Lower leg skin (tissue), 4 donors: ENCODE measurements around the gene SLC41A3. TPM values are rescaled to one million over a fixed set of nuclear protein-coding genes. Genes with fewer than 3 reads are reported as not detected.

ENCODE experiments used
- DNase-seq, 2 donors: peaks; one replicate each; pipeline ENCODE4 v3.0.0-alpha.2; 2019; ENCODE audit warnings: low spot score in 2 of 2
- H3K4me3 ChIP-seq: fragments of 200-600 bp; sonication (generic); 2 replicates; pipeline ENCODE4 v1.5.1; 2017; ENCODE audit warnings: mild to moderate bottlenecking, low read depth; ENCODE audit not compliant: poor library complexity, severe bottlenecking
- CTCF ChIP-seq, 3 donors: fragments of 450-650 bp; IDR thresholded peaks; one replicate each; pipeline ENCODE4 v1.5.1; 2016; ENCODE audit warnings: antibody characterized with exemption in 3 of 3, mild to moderate bottlenecking in 3 of 3, moderate library complexity in 2 of 3
- POLR2A ChIP-seq, 2 donors: fragments of 450-650 bp; IDR thresholded peaks; one replicate each; pipeline ENCODE4 v1.6.1; 2016 to 2017; ENCODE audit warnings: antibody characterized with exemption in 2 of 2, mild to moderate bottlenecking in 1 of 2, moderate library complexity in 1 of 2
- WGBS, 2 donors: methylation state at CpG; one replicate each; pipeline ENCODE4 v1.1.5; 2018; 5-methylcytosine and 5-hydroxymethylcytosine counted together
- intact Hi-C: fragments of 100-400 bp; cut with DNase I; formaldehyde crosslinking; loops from one replicate; pipeline ENCODE4 v1.15.0; 2023; ENCODE audit warnings: low total_unique reads
- total RNA-seq, 4 donors: library from RNA; depleted of rRNA; stranded (reverse); fragments of >200 nt; gene quantifications; one replicate each; pipeline ENCODE4 v1.1.0, GENCODE V29; 2016

Gene SLC41A3
- total RNA-seq, 4 donors from 2014 or later: 31.6 to 41.1 (median 37.3) TPM

GRCh38 chr3:126018545-126018944, 65.4 kb downstream of the SLC41A3 start:
- intact Hi-C loops: no loop called here
- DNase-seq: no peak
- no peak overlapping the region for H3K4me3 ChIP-seq
- WGBS, 2 donors: 56 to 77% methylated on average over 1 of the region's 1 CpG
- TF ChIP-seq POLR2A (IDR thresholded peaks at IDR 0.05) (no peak), CTCF (IDR thresholded peaks at IDR 0.05) (no peak)

- 95 to 97% methylated on average over 6 to 9 of the region's 9 CpGs for WGBS, 2 donors
- TF ChIP-seq POLR2A (IDR thresholded peaks at IDR 0.05) (no peak), CTCF (IDR thresholded peaks at IDR 0.05) (no peak)
- H3K4me3 ChIP-seq: no peak overlapping the region
- DNase-seq: no peak
- intact Hi-C loops: no loop called here
Observed at GRCh38 chr3:126017362-126017761, 66.6 kb downstream of the SLC41A3 start.

GRCh38 chr3:126016616-126017015, 67.3 kb downstream of the SLC41A3 start:
- intact Hi-C loops: no loop called here
- TF ChIP-seq CTCF (IDR thresholded peaks at IDR 0.05) (no peak), POLR2A (IDR thresholded peaks at IDR 0.05) (no peak)

DNA sequence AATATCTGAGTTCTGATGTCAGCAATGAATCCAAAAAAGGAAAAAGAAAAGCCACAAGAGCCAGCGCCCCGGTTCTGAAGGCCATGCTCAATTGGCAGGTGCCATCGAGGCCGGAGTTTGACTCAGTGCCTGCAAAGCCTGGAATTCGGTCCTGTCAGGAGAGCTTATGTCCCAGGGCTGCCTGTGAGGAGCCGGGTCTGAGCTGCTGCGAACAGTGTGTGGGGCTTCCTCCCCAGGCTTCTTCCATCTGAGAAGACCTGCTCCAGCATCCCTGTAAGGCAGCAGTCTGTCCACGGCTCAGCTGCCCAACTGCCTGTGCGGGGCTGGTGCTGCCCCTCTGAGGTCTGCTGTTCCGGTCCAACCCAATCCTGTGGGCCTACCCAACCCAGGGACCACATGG, 68.8 kb downstream of the SLC41A3 start:
- no peak overlapping the region for H3K4me3 ChIP-seq
- DNase-seq: peak in 1 of 2 donors; percentile 79
- no peak for TF ChIP-seq POLR2A (IDR thresholded peaks at IDR 0.05)
- 90 to 92% methylated on average over 10 of the region's 10 CpGs for WGBS, 2 donors
- intact Hi-C loops: no loop called here

More at GRCh38 chr3:126016616-126017015, 67.3 kb downstream of the SLC41A3 start:
- H3K4me3 ChIP-seq: no peak overlapping the region
- 97% methylated on average over 8 of the region's 8 CpGs for WGBS, 2 donors
- no peak for DNase-seq

DNA sequence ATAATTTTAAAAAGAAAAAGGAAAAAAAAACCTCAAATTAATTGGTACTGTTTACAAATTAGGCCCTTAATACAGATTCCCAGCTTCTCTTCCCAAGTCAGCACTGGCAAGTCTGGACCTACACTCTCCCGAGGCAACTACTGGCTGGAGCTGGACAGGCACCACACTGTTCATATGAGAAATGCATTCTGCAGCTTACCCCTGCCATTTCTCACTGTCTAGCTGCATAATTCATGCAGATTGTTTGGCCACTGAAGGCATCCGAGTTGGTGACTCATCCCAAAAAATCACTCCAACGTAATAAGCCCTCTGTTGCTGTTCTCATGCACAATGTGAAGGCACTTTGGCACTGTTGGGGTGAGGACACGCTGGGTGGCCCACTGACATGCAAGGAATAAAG, 69.7 kb downstream of the SLC41A3 start:
- DNase-seq: no peak
- TF ChIP-seq POLR2A (IDR thresholded peaks at IDR 0.05): no peak
- WGBS, 2 donors: 33 to 41% methylated on average over 4 of the region's 4 CpGs
- intact Hi-C loops: no loop called here
- H3K4me3 ChIP-seq: no peak overlapping the region

DNA sequence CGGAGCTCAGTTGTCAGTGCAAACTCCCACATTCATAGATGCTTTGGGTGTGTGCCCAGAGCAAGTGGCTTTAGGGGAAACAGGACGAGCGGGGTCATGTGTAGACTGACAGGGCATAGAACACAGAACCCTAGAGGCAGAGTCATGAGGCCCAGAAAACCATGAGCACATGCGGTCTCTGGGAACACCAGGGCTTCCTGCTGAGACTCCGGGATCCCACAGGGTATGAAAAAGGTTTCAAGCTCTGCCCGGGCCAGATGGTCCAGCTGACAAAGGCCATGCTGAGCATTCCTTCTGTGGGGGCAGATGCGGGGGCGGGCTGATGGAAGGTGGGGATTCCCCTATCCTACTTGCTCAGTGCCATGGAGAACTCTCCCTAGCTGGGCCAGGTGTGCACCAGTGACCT, 70.2 kb downstream of the SLC41A3 start:
- TF ChIP-seq POLR2A (IDR thresholded peaks at IDR 0.05): no peak
- no peak for TF ChIP-seq CTCF (IDR thresholded peaks at IDR 0.05)
- H3K4me3 ChIP-seq: no peak overlapping the region
- DNase-seq: peak in 1 of 2 donors; percentile 62
- intact Hi-C loops: no loop called here
- WGBS, 2 donors: 66 to 80% methylated on average over 8 of the region's 8 CpGs

GRCh38 chr3:126009181-126009580, 74.7 kb downstream of the SLC41A3 start:
- WGBS, 2 donors: 91 to 96% methylated on average over 3 of the region's 3 CpGs
- H3K4me3 ChIP-seq: no peak overlapping the region
- no peak for TF ChIP-seq POLR2A (IDR thresholded peaks at IDR 0.05)
- TF ChIP-seq CTCF (IDR thresholded peaks at IDR 0.05): no peak
- DNase-seq: peak in 1 of 2 donors; percentile 31
- intact Hi-C loops: no loop called here
